ENCODE results near the gene TGM3.

DNA sequence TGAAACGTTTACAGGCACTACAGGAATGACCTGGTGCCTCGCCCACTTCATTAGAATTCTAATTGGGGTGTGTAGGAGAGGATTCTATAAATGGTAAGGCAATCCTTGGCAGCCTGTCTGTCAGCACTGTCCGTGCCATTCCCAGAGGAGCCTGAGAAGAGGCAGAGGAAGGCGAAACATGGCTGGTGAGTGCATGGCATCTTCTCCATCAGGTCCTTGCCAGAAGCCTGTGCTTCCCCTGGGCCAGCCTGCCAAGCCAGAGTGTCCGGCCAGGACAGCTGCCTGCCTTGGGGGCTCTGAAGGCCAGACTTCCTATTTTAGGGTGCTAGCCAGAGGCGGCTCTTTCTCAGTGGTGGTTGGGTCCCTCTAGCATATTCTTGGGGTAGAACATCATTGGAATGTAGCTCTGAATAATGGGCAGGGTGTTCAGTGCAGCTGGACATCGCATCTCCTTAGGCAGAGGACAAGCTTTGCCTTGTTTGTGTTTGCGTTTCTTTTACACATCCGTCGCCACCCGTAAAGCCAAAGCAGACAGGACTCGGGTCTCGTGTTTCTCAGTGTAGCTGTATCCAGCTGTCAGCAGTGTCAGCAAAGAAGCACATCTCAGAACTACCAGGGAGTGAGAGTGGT, at the start of gene TGM3:
- TF ChIP-seq, protein P1, sequence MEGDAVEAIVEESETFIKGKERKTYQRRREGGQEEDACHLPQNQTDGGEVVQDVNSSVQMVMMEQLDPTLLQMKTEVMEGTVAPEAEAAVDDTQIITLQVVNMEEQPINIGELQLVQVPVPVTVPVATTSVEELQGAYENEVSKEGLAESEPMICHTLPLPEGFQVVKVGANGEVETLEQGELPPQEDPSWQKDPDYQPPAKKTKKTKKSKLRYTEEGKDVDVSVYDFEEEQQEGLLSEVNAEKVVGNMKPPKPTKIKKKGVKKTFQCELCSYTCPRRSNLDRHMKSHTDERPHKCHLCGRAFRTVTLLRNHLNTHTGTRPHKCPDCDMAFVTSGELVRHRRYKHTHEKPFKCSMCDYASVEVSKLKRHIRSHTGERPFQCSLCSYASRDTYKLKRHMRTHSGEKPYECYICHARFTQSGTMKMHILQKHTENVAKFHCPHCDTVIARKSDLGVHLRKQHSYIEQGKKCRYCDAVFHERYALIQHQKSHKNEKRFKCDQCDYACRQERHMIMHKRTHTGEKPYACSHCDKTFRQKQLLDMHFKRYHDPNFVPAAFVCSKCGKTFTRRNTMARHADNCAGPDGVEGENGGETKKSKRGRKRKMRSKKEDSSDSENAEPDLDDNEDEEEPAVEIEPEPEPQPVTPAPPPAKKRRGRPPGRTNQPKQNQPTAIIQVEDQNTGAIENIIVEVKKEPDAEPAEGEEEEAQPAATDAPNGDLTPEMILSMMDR (conservative IDR thresholded peaks at IDR 0.05; ENCODE audit: low read depth in 2 of 2) = no peak
- no peak for TF ChIP-seq EZH2 (IDR thresholded peaks at IDR 0.05; ENCODE audit: low read depth, unreplicated experiment)
- no peak for TF ChIP-seq EZH2phosphoT487 (IDR thresholded peaks at IDR 0.05; ENCODE audit: unreplicated experiment)
- TF ChIP-seq JUNB (IDR thresholded peaks at IDR 0.05; ENCODE audit: unreplicated experiment) = no peak
